ENCODE data around the gene BRD4. TPM values are rescaled to one million over a fixed set of nuclear protein-coding genes. Genes with fewer than 3 reads are reported as not detected.

BRD4 gene
- total RNA-seq, 4 donors from 2014 or later: 39.5 to 87.9 (median 61.2) TPM

DNA sequence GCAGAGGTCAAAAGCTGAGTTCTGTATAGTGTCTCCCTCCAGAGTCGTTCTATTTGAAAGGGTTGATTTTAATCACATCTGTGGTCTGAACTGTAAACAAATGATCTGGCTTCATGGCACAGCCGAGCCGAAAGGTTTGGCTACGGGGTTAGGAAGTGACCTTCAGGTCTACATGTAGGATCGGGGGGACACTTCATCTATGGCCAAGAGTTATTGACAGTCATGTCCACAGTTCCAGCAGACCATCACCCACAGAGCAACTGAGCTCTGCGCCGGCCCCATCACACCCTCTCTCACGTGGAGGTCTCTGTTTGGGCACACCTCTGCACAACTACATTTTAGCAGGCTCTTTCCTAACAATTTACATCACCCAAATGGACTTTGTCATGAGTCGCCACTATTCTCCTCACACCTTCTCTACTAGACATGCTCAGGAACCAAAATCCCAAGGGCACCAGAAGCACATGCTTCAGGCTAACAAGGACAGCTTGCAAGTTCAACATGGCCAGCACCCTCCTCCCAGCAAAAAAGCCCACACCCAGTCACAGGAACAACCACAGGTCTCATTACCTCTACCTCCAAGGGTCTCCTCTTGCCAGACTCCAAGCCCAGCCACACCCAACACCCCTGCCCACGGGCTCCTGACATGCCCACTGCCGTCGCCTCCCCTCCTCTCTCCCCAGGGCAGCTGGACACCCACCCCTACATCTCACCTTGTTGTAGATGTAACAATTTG, 64.0 kb downstream of the BRD4 start:
- intact Hi-C loops (cut with DNase I; ENCODE audit: low total_unique reads): no loop called here
- Histone ChIP-seq H3K27ac (peak overlapping the region in 3 of 4 donors; percentile 14 to 52 (median 46)), H3K4me3 (no peak overlapping the region), H3K9me3 (no peaks in the 10 kb centered on the region), H3K36me3 (peaks cover 0 to 22% (median 9%) of the 10 kb centered on the region in 4 donors), H3K27me3 (no peaks in the 10 kb centered on the region), H3K4me1 (peaks cover 23 to 71% (median 45%) of the 10 kb centered on the region in 4 donors)
- TF ChIP-seq POLR2AphosphoS5 (IDR thresholded peaks at IDR 0.05): no peak
- DNase-seq: no peak
- in situ Hi-C loops (cut with MboI; ENCODE audit: low pct_ligation_motif_present in 1 of 4, low pct_unique_long_range_greater_than_20kb in 1 of 4, low sequenced_read_pairs in 3 of 4): loop anchor here in 2 of 4 donors (10.0 to 25.0 kb wide), 2 partner anchors 169 to 286 kb away; partner anchors contain the start of gene WIZ (in 1 of the 2)
- 69 to 78% methylated on average over 4 to 12 of the region's 12 CpGs for WGBS, 2 donors (ENCODE audit: low coverage in 1 of 2)

DNA sequence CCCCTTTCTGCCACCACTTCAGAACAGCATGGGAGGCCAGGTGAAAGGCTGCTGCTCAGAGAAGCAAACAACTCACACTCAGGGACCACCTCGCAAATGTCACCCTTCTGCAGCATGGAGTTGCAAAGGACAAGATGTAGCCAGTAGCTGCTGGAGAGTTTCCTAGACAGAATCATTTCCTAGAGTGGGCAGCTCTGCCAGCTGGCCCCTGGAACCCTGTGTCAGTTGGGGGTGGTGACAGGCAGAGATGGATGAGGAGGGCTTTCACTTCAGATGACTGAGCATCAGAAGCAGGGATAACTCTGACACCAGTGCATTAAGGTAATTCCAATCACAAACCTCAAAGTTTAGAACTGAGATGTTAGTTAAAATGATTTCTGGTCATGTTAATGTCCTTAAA, 65.7 kb downstream of the BRD4 start:
- Histone ChIP-seq H3K36me3 (peaks cover 0 to 27% (median 10%) of the 10 kb centered on the region in 4 donors), H3K4me3 (no peak overlapping the region), H3K27ac (peak overlapping the region in 3 of 4 donors; percentile 65 to 88 (median 71)), H3K27me3 (no peaks in the 10 kb centered on the region), H3K4me1 (peaks cover 23 to 62% (median 45%) of the 10 kb centered on the region in 4 donors), H3K9me3 (no peaks in the 10 kb centered on the region)
- TF ChIP-seq POLR2AphosphoS5 (IDR thresholded peaks at IDR 0.05) (no peak), POLR2A (IDR thresholded peaks at IDR 0.05) (no peak), EP300 (IDR thresholded peaks at IDR 0.05; ENCODE audit: low read depth) (no peak)
- TF ChIP-seq, protein P1, sequence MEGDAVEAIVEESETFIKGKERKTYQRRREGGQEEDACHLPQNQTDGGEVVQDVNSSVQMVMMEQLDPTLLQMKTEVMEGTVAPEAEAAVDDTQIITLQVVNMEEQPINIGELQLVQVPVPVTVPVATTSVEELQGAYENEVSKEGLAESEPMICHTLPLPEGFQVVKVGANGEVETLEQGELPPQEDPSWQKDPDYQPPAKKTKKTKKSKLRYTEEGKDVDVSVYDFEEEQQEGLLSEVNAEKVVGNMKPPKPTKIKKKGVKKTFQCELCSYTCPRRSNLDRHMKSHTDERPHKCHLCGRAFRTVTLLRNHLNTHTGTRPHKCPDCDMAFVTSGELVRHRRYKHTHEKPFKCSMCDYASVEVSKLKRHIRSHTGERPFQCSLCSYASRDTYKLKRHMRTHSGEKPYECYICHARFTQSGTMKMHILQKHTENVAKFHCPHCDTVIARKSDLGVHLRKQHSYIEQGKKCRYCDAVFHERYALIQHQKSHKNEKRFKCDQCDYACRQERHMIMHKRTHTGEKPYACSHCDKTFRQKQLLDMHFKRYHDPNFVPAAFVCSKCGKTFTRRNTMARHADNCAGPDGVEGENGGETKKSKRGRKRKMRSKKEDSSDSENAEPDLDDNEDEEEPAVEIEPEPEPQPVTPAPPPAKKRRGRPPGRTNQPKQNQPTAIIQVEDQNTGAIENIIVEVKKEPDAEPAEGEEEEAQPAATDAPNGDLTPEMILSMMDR (IDR thresholded peaks at IDR 0.05): no peak
- no peak for DNase-seq
- intact Hi-C loops (cut with DNase I; ENCODE audit: low total_unique reads) (no loop called here), in situ Hi-C loops (cut with MboI; ENCODE audit: low pct_ligation_motif_present in 1 of 4, low pct_unique_long_range_greater_than_20kb in 1 of 4, low sequenced_read_pairs in 3 of 4) (loop anchor here in 2 of 4 donors (10.0 to 25.0 kb wide), 2 partner anchors 171 to 288 kb away; partner anchors contain the start of gene WIZ (in 1 of the 2))
- 100% methylated on average over 1 of the region's 1 CpG; no CpG with 5 or more reads in 1 of the 2 donors for WGBS, 2 donors (ENCODE audit: low coverage in 1 of 2)

DNA sequence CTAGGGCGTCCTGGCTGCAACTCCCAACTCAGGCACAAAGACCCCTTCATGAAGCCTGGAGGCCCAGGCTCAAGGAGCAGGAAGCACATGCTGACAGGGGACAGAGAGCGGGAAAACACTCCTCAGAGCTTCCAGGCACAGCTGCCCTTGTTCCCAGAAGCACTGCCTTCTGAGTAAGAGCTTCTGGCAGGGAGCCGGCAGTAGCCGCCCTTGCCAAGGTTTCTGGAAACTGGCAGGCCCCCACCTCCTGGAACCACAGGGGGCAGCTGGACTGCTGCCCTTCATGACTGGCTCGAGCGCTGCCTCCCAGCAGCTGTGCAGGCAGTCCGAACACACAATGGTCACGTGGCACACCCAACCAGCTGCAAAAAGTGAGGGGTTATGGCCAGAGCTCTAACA, 66.5 kb downstream of the BRD4 start:
- Histone ChIP-seq H3K9me3 (no peaks in the 10 kb centered on the region), H3K36me3 (peaks cover 0 to 35% (median 10%) of the 10 kb centered on the region in 4 donors), H3K27ac (peak overlapping the region; percentile 65 to 88 (median 72)), H3K4me3 (no peak overlapping the region), H3K4me1 (peaks cover 23 to 62% (median 45%) of the 10 kb centered on the region in 4 donors), H3K27me3 (no peaks in the 10 kb centered on the region)
- DNase-seq: peak; percentile 75
- TF ChIP-seq POLR2AphosphoS5 (IDR thresholded peaks at IDR 0.05) (peak; percentile 78 to 87 (median 84)), EP300 (IDR thresholded peaks at IDR 0.05; ENCODE audit: low read depth) (peak; percentile 98), POLR2A (IDR thresholded peaks at IDR 0.05) (no peak)
- 80% methylated on average over 6 of the region's 8 CpGs; no CpG with 5 or more reads in 1 of the 2 donors for WGBS, 2 donors (ENCODE audit: low coverage in 1 of 2)
- in situ Hi-C loops (cut with MboI; ENCODE audit: low pct_ligation_motif_present in 1 of 4, low pct_unique_long_range_greater_than_20kb in 1 of 4, low sequenced_read_pairs in 3 of 4) (loop anchor here in 2 of 4 donors (10.0 to 25.0 kb wide), 2 partner anchors 171 to 289 kb away; partner anchors contain the start of gene WIZ (in 1 of the 2)), intact Hi-C loops (cut with DNase I; ENCODE audit: low total_unique reads) (loop anchor here (2.0 kb wide), 1 partner anchor 35 kb away; no protein-coding TSS in a partner anchor)

DNA sequence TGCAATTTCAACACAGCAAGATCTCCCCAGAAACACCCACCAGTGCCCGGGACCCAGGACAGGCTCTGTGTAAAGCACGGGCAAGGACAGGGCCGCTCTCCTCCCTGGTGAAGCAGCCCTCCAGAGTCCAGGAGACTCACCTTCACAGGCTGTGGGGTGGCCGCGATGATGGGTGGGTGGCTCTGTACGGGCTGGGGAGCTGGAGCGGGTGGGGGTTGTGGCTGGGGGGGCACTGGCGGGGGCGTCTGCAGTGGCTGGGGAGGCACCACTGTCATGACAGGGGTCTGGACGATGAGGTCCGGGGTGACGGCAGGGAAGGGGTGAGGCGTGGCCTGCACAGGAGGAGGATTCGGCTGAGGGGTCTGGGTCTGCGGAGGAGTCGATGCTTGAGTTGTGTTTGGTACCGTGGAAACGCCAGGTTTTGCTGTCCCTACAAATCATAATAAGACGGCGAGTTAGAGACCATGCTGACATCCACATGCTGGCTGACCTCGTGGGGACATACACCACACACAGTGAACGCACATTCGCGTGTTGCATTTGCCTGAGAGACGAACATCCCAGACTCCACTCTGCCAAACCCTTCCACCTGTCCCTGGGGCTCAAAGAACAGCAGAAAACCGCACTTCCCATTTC, 67.0 kb downstream of the BRD4 start:
- Histone ChIP-seq H3K4me1 (peaks cover 23 to 62% (median 45%) of the 10 kb centered on the region in 4 donors), H3K4me3 (no peak overlapping the region), H3K27ac (peak overlapping the region; percentile 65 to 88 (median 72)), H3K36me3 (peaks cover 0 to 36% (median 10%) of the 10 kb centered on the region in 4 donors), H3K9me3 (no peaks in the 10 kb centered on the region), H3K27me3 (no peaks in the 10 kb centered on the region)
- 68% methylated on average over 20 of the region's 26 CpGs; no CpG with 5 or more reads in 1 of the 2 donors for WGBS, 2 donors (ENCODE audit: low coverage in 1 of 2)
- DNase-seq: no peak
- intact Hi-C loops (cut with DNase I; ENCODE audit: low total_unique reads) (loop anchor here (2.0 kb wide), 1 partner anchor 35 kb away; no protein-coding TSS in a partner anchor), in situ Hi-C loops (cut with MboI; ENCODE audit: low pct_ligation_motif_present in 1 of 4, low pct_unique_long_range_greater_than_20kb in 1 of 4, low sequenced_read_pairs in 3 of 4) (loop anchor here in 2 of 4 donors (10.0 to 25.0 kb wide), 2 partner anchors 172 to 289 kb away; partner anchors contain the start of gene WIZ (in 1 of the 2))
- TF ChIP-seq POLR2A (IDR thresholded peaks at IDR 0.05): no peak
- TF ChIP-seq POLR2AphosphoS5 (IDR thresholded peaks at IDR 0.05): no peak

DNA sequence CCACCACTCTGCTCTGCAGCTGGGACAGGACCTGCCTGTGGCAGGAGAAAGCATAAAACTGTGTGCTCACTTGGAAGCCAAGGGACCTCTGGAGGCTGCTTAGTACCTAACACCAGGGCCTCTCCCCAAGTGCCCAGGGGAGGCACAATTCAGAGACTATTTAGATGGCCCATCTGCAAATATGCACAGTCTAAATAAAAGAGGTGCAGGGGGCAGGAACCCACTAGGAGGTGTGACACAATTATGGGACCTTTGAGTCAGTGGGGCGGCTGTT, 67.5 kb downstream of the BRD4 start:
- no peaks in the 10 kb centered on the region for H3K27me3 ChIP-seq
- peaks cover 0 to 38% (median 10%) of the 10 kb centered on the region in 4 donors for H3K36me3 ChIP-seq
- intact Hi-C loops (cut with DNase I; ENCODE audit: low total_unique reads): loop anchor here (2.0 to 5.0 kb wide), 3 partner anchors 36 to 112 kb away; partner anchors contain the start of genes AKAP8 and BRD4
- no peak overlapping the region for H3K4me3 ChIP-seq
- no peaks in the 10 kb centered on the region for H3K9me3 ChIP-seq
- no peak for DNase-seq
- 83% methylated on average over 1 of the region's 1 CpG; no CpG with 5 or more reads in 1 of the 2 donors for WGBS, 2 donors (ENCODE audit: low coverage in 1 of 2)
- TF ChIP-seq POLR2A (IDR thresholded peaks at IDR 0.05) (no peak), EP300 (IDR thresholded peaks at IDR 0.05; ENCODE audit: low read depth) (no peak), POLR2AphosphoS5 (IDR thresholded peaks at IDR 0.05) (no peak)
- TF ChIP-seq, protein P1 (IDR thresholded peaks at IDR 0.05): no peak
- in situ Hi-C loops (cut with MboI; ENCODE audit: low pct_ligation_motif_present in 1 of 4, low pct_unique_long_range_greater_than_20kb in 1 of 4, low sequenced_read_pairs in 3 of 4): loop anchor here in 2 of 4 donors (10.0 to 25.0 kb wide), 2 partner anchors 172 to 290 kb away; partner anchors contain the start of gene WIZ (in 1 of the 2)
- peaks cover 23 to 62% (median 43%) of the 10 kb centered on the region in 4 donors for H3K4me1 ChIP-seq
- peak overlapping the region; percentile 65 to 88 (median 72) for H3K27ac ChIP-seq
